NB4 (cell line): Measurements from ENCODE around the gene TVP23C.

Experiments
- MYC ChIP-seq: IDR thresholded peaks from 2 replicates; pipeline ENCODE4 v1.6.1; 2011; ENCODE audit warnings: low read depth, low read length
- POLR2A ChIP-seq: IDR thresholded peaks from 2 replicates; pipeline ENCODE4 v1.6.1; 2011; ENCODE audit warnings: mild to moderate bottlenecking; ENCODE audit not compliant: insufficient read length; ENCODE audit errors: extremely low read depth
- TF ChIP-seq, protein P1 (sequence below): IDR thresholded peaks from one replicate; pipeline ENCODE4 v1.5.1; 2012; ENCODE audit warnings: low read depth, low read length
- TF ChIP-seq, protein P2 (sequence below): IDR thresholded peaks from 2 replicates; pipeline ENCODE4 v1.6.1; 2011; ENCODE audit warnings: low read depth, low read length

DNA sequence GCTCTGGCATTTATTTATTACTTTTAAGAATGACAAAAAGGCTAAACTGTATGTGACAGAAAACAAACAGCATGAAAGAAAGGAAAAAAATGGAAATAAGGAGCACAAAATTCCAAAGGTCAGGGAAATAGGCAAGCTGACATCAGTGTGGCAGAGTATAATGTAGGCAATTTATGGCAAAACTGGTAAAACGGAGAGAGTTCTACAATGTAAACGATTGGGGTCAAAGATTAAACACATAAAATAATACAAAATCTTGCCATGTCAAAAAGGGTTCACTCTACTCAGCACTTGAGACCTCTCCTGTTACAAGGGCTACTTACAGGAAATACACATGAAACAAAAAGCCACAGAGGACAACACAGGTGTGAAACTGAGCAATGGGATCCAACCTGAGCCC lies 48.8 kb downstream of the TVP23C start:
- TF ChIP-seq, protein P1, sequence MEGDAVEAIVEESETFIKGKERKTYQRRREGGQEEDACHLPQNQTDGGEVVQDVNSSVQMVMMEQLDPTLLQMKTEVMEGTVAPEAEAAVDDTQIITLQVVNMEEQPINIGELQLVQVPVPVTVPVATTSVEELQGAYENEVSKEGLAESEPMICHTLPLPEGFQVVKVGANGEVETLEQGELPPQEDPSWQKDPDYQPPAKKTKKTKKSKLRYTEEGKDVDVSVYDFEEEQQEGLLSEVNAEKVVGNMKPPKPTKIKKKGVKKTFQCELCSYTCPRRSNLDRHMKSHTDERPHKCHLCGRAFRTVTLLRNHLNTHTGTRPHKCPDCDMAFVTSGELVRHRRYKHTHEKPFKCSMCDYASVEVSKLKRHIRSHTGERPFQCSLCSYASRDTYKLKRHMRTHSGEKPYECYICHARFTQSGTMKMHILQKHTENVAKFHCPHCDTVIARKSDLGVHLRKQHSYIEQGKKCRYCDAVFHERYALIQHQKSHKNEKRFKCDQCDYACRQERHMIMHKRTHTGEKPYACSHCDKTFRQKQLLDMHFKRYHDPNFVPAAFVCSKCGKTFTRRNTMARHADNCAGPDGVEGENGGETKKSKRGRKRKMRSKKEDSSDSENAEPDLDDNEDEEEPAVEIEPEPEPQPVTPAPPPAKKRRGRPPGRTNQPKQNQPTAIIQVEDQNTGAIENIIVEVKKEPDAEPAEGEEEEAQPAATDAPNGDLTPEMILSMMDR = no peak
- TF ChIP-seq POLR2A (no peak), MYC (no peak)
- TF ChIP-seq, protein P2, sequence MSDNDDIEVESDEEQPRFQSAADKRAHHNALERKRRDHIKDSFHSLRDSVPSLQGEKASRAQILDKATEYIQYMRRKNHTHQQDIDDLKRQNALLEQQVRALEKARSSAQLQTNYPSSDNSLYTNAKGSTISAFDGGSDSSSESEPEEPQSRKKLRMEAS = no peak
